ENCODE results near the gene THAP7.
"Not testable (repeated sequence)": the region's sequence is repeated elsewhere in the genome, so short reads cannot be mapped to it uniquely, and the experiment has no call there.

The THAP7 gene

DNA sequence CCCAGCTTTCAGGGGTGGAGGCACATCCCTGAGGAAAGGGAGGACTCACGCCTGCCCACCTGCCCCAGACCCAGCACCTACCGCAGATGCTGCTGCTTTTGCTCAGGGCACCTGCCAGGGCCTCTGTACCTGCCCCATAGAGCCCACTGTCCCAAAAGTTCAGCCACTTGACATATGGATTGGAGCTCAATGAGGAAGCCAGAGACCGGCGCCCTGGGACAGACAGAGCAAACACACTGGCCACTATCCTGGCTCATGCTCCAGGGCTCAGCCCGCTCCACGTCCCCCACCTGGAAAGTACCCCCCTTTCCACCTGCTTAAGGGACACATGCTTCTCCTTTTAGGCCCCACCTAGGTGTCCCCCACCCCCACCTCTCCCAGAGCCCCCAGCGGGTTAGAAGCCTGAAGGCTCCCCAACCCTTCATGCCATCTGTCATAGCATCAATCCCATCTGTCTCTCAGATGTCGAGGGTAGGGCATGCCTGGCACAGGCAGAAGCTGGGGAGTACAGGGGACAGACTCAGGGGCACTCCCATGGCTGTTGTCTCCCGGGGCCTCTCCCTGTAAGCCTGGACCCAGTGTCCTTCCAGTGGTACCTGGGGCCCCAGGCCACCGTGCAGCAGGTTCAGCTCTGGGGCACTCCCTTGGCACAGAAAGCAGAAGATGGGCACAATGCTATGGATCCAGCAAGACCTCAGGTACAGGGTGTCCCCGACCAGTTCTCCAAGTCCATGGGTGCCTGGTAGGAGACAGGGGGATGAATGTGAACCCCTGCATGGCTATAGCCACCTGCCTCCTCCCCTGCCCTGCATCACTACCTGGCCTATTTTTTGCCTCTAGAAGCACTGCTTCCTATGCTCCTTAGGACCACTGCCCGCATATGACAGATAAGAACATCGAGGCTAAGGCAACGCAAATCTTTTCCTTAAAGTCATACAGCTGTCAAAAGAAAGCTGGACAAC lies 10.8 kb upstream of the THAP7 start:
- DNase-seq = no peak

DNA sequence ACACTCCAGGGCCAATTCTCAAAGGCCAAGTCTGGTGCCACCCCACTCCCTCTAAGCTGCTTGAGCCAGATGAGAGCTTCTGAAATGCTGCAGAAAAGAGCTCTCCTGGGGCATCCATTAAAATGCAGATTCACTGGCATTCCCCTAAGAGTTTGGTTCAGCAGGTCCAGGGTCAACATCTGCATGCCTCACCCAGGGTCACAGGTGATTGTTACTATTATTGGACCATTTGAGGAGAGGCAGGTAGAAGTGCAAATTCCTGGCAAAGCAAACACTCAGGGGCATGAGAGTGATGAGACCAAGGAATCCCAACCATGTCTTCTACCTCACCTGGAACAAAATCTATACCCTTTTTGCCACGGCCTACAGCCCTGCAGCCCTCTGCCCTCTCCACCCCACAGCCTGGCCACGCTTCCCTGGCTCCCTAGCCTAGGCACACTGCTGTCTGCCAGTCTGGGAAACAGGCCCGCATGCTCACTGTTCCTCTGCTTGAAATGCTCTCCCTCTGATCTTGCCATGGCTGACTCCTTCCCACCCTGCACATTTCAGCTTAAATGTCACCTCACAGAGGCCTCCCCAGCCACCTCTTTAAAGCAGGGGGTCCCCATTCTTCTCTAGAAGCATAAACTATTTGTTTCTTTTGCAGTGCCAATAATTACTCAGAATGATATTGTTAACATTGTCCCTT lies 8.7 kb upstream of the THAP7 start:
- no peak for DNase-seq

DNA sequence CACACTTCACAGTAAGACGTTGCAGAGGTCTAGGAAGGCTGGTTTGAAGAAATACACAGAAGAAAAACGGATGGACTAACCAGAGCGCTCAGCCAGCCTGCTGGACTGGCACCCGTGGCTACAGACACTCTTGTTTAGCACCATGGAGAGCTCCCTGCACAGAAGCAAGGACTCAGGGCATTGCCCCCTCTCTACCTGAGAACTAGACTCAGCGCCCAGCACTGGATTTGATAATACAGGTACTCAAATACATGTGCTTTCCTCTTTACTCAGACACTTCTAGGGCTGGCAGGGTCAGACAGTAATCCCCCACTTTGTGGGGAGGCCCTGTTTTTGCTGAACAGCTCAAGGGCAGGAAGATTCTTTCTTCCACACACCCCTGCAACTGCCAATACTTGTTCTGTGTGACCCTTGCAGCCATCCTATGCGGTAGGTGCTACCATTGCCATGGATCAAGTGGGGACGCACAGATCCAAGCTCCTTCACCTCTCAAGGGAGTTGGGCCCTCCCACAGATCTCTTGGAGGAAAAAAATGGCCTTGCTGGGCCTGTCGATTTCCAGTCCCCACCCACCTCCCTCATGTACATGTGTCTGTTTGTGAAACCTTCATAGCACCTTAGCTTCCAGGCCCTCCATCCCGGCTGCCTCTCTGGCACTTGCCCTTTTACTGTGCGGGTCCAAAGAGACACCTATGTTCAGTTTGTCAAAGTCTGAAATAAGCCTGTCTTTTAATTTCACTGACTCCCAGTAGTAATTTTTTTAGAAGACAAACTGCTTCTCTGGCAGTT lies 7.9 kb upstream of the THAP7 start:
- DNase-seq = no peak

DNA sequence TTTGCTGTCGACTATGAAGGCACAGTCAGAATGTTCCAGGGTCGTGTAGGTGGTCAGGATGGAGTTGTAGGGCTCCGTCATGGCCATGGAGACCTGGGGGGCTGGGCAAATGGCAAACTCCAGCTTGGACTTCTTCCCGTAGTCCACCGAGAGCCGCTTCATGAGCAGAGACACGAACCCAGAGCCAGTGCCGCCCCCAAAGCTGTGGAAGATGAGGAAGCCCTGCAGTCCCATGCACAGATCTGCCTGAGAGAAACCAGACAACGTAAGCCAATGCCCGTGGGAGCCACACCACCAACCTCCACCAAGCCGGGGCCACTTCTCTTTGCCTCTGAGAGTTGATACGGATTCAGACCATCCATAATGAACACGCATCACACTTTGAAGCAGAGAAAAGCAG lies 7.3 kb upstream of the THAP7 start:
- DNase-seq = not testable (repeated sequence)

DNA sequence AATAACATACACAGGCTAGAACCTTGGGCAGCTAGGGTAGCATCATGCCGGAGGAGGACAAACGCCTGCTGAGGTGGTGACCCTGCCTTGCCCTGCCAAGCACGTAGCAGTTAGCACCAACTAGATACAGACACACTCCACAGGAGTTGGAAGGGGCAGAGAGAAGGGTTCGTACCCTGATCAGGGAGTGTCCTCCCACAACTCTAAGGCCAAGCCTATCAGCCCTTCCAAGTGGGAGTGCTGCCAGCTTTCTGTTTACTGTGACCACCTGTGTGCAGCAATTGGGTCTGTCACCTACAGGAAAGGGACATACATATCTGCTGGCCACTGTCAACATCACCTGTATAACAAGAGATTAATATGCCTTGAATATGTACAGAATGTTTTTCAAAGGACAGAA lies 1.9 kb upstream of the THAP7 start:
- DNase-seq = no peak

DNA sequence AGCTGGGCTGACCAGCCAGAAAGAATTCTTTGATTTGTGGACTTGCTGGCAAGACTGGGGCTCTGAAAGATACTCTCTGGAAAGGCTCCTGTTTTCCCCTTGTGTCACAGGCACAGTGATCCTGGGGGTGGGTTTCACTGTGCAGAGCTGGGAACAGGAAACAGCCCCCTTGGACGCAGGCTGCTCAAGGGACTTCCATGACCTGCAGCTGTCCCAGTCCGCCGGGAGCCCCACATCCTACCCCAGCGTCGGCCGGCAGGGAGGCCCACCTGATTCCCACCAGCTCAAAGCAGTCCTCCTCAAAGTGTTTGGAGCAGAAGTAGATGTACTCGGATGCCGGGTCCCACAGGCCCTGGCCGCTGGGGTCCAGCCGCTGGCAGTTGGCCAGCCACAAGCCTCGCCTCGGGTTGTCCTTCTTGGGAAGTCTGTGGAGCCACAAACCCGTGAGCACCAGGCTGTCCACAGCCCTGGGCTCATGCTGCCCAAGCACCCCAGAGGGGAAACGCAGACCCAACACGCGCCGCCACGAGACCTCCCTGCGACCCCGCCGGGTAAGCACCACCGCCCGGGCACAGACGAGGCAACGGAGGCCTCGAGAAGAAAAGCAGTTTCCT lies 824 bp downstream of the THAP7 start:
- DNase-seq = no peak

DNA sequence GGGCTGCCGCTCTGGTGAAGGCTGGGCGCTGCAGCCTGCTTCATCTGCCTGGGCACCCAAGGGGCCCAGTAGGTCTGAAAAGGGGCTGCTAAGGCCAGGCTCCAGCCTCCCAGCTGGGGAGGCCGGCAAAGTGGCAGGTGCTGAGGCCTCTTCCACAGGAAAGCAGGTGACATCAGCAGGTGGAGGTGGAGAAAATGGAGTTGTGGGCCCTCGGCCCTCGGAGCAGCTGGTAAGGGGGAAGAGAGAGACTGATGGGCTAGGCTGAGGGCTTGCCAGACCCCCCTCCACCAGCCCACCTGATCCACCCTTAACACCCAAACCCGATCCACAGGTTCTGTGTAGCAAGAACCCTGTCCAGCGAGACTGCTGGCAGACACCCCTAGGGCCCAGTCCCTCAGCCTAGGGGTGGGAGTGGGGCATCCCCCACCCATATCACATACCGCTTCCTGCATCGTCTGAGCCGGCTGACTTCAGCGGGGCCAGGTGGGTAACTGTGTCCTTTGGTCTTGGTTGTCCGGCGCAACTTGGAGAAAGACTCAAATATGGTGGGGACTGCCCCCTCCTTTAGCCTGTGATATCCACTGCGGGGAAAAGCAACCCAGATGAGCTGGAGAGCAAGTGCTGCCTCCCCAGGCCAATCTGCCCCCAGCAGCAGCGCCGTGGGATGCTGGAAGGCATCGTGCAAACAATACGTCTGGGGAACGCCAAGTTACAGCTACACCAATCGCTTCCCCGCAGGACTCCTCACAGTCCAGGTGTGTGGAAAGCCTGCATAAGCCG lies 1.5 kb downstream of the THAP7 start:
- no peak for DNase-seq

DNA sequence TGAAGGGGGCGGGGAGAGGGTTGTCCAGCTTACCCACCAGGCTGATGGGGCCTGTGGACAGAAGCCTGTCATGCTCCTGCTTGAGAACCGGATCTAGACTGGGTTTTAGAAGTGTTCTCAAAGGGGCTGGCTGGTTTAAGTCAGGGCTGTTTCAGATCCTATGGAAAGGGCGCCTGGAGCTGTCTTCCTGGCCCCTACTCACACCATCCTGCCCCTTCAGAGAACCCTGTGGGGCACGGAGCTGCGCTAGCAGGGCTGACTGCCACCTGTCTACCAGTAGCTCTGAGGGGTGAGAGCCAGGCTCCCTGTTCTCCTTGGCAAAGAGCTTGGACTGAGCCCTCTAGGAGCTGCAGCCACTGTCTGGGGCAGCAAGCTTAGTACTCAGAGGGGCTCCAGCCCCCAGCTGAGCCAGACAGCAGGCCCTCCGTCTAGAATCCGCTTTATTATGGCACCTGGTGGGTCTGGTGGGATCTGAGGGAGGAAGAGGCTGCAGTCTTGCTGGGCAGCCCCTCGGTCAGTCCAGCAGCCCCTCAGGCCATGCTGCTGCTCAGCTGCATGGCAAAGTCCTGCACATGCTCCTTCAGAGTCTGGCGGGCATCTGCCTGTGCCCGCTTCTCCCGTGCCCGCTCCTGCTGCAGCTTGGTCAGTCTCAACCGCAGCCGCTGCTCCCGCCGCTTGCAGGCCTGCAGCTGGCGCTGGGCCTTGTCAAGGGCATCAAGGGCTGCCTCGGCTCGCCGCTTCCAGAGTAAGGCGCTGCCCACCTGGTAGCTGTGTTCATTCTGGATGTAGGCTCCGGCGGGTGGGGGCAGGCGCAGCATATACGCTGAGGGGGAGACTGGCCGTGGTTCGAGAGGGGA lies 2.3 kb downstream of the THAP7 start:
- DNase-seq = no peak

DNA sequence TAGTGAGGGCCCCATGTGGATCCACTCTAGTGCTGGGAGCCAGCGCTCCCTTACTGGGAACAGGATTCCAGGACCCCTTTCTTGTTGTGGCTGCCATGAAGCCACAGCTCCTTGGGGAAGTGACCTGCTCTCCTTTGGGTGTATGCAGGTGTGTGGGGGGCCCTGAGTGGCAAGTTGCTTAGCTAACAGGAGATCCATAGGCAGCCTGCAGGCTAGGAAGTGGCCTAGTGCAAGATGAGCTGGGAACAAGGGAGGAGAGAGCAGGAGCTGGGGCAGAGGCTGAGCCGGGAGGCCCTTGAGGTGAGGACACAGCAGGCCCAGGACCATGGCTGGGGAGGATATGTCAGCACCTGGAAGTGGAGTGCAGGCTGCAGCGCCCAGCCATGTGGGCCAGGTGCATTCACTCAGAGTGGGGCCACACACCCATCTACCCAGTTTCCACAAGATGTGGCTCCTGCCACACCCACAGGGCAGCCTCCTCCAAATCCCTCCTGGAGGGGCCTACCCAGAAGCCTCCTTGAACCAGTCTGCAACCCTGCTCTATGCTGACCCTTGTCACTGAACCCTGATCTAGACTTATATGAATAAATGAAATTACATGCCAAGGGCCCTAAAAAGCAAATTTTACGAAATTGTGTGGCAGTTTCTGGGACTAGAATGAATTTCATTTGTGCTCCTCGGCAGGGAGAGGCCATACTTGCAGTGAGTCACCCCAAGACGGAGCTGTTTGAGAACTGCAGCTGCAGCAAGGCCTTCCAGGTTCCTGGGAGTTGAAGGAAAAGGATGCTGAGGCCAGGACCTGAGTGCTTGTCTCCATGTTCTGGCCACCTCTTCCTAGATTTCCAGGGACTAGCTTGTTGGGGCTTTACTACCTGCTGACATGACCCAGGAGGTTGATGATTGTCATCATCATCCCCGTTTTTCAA lies 3.2 kb downstream of the THAP7 start:
- no peak for DNase-seq

DNA sequence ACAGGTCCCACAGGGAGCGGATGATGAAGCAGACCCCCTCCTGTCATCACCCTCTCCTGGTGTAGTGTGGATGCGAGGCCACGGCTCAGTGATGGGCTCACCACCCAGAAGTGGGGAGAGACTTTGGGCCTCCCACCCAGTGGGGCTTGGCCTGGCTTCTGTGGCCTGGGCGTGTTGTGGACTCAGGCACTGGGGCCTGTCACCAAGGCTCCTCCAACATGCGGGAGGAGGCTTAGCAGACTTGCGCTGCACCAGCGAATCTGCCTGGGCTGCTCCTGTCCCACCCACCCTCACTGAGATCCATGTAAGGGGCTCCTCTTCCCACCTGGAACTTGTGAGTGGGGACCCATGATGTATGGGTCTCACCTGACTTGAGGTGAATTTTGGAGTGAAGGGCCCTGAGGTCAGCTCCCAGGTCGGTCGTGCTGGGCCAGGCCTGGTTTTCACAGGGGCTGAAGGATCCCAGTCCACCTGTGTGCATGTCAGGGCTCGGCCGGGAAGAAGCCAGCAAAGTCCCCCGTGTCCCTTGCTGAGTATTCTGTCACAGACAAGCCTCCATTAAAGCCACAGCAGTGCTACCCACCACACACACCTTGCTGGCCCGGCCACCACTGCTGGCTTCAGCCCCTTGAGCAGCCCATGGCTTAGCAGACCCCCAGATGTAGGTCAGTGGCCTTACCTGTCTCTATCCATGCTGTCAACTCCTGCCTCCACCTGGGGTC lies 4.2 kb downstream of the THAP7 start:
- DNase-seq = no peak

DNA sequence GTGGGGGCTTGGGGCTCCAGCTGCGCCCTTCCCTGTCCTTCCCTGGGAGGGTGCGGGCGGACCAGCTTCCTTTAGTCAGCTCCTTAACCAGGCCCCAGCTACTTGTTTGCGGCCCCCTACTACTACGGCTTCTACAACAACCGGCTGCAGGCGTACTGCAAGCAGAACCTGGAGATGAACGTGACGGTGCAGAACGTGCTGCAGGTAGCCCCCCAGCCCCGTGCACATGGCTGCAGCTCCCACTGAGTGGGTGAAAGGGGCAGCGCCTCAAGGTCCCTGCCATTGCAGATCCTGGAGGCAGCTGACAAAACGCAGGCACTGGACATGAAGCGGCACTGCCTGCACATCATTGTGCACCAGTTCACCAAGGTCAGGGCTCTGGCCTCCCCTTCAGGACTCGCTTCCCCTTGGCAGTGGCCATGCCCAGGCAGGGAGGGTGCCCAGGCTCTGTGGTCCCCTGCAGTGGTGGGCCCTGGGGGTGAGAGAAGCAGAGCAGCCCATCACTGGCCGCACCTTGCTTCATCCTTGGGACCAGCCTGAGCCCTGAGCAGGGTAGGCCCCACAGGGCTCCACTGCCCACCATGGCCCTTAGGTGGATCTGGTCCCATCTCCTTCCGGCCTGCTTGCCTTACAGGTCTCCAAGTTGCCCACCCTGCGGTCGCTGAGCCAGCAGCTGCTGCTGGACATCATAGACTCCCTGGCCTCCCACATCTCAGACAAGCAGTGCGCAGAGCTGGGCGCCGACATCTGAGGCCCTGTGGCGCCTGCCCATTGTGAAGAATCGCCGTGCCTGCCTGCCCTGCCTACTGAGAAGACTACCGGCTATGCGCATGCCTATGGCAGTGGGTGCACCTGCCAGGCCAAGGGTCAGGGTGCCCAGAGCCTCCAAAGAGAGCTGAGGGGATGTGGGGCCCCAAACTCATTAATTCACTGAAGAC lies 5.1 kb downstream of the THAP7 start:
- DNase-seq = no peak

DNA sequence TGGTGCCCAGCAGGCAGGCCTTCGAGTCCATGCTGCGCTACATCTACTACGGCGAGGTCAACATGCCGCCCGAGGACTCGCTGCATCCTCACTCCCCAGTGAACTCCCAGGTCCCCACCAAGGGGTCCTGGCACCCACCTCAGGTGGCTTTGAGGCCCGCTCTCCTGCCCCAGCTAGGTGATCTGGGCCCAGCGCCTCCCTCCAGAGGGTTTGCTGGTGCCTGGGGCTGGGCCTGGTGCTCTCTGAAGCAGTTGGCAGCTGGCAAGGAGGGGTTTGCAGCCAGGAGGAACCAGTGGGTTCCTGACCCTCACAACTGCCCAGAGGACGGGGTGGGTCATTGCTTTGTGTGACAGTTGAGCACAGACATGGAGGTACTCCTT lies 5.9 kb downstream of the THAP7 start:
- no peak for DNase-seq

DNA sequence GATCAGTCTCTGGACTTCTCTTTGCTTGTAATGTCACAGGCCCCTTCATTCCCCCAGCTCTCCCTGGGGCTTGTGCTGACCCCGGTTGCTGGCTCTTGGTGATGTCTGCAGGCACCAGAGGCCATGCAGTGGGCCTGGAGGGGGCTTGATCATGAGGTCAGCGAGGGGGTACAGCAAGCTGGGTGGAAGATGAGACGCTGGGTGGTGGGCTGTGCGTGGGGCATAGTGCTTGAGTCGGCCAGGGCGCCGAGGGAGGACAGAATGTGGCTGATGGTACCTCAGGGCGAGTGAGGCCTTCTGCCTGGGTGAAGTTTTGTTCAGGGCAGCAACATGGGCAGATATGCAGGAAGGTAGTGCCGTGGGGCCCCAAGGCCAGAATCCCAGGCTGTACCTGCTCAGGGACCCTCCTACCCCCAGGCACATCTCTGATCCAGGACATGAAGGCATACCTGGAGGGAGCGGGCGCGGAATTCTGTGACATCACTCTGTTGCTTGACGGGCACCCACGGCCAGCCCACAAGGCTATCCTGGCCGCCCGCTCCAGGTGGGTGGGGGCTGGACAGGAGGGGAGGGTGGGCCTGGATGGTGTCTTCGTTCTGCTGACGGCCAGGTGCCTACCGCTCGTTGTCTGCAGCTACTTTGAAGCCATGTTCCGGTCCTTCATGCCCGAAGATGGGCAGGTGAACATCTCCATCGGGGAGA lies 6.4 kb downstream of the THAP7 start:
- no peak for DNase-seq

DNA sequence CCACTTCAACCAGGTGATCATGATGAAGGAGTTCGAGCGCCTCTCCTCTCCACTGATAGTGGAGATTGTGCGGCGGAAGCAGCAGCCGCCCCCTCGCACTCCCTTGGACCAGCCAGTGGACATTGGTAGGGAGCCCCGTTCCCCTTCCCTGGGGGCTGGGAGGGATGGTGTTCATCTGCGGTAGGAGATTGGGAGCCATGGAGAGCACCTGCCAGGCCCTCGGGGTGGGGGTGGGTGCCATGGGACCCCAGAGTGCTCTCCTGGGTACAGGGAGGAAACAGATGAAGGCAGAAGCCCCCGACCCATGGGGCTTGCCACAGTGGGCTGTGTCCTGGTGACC lies 7.0 kb downstream of the THAP7 start:
- no peak for DNase-seq

DNA sequence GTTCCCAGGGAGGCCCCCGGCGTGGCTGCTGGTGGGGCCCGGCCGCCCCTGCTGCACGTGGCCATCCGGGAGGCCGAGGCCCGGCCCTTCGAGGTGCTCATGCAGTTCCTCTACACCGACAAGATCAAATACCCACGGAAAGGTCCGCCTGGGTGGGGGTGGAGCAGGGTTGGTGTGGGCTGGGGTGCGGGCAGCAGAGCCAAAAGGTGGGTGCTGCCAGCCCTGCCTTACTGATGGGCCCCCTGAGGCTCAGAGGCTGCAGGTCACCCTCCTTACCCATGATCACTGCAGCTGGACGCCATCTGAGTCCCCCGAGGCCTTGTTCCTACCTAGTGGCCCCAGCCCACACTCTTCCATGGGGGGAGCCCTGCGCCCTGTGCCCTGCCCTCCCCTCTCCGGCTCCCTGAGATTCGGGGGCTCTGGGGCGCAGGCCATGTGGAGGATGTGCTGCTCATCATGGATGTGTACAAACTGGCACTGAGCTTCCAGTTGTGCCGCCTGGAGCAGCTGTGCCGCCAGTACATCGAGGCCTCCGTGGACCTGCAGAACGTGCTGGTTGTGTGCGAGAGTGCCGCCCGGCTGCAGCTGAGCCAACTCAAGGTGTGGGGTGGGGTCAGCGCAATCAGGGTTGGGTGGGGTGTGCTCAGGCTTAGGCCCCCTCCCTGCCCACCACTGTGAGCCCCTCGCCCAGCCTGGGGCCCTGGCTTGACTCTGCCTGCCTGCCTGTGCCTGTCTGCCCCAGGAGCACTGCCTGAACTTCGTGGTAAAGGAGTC lies 7.6 kb downstream of the THAP7 start:
- no peak for DNase-seq

DNA sequence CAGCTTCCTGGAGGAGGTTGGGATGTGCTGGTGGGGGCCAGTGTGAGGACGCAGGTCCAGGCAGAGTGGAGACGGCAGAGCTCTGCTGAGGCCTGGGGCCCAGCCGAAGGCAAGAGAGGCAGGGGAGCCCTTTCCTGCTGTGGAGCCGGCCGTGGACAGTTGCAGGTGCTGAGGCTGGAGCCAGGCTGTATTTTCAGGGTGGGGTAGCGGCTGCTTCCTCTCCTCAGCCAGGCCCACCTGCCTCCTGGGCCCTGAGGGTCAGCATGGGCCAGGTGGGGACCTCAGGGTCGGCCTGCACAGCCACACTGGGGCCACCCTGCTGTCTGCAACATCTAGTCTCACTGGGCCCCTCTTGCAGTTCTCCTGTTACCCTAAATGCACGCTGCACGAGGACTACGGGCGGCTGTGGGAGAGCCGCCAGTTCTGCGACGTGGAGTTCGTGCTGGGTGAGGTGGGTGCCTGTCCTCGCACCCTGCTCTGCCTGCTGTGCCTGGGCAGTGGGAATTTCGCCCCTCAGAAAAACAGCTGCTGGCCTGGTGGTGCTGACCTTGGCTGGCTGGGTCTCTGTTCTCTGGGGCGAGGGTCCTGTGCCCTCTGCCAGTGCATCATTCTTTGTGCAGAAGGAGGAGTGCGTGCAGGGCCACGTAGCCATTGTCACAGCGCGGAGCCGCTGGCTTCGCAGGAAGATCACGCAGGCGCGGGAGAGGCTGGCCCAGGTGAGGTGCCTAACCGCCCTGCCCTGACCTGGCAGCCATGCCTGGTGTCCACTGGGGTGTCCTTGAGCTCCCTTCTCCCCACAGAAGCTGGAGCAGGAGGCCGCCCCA lies 8.4 kb downstream of the THAP7 start:
- no peak for DNase-seq
